Measurements from ENCODE around the gene GTF3C5. TPM values are rescaled to one million over a fixed set of nuclear protein-coding genes. Genes with fewer than 3 reads are reported as not detected.

GTF3C5 gene
- total and polyA plus RNA-seq, 2 of the 4 experiments (the other 2 are of a cell fraction), result 49.1 to 52.3 TPM

- H4K20me1 ChIP-seq (ENCODE audit: insufficient read depth, low read length), result no peaks in the 10 kb centered on the region
- H3K23ac ChIP-seq (ENCODE audit: low read depth, low read length), result no peak overlapping the region
- no peak overlapping the region for H4K8ac ChIP-seq (ENCODE audit: low read depth in 2 of 2, low read length in 2 of 2)
- no peak overlapping the region for H2AFZ ChIP-seq (replicated peaks; ENCODE audit: low read length, poor library complexity)
- no peaks in the 10 kb centered on the region for H3K4me1 ChIP-seq (ENCODE audit: control insufficient read depth, insufficient read depth, low read length)
- H2BK15ac ChIP-seq (ENCODE audit: low read depth, low read length), result no peak overlapping the region
- H3K4me2 ChIP-seq (ENCODE audit: low read depth, low read length), result no peak overlapping the region
- in situ Hi-C loops (cut with MboI; ENCODE audit: low sequenced_read_pairs) (no loop called here), dilution Hi-C loops (cut with HindIII; ENCODE audit: low sequenced_read_pairs, unreplicated experiment) (no loop called here), intact Hi-C loops (cut with micrococcal nuclease) (no loop called here)
- H3K4me3 ChIP-seq (ENCODE audit: insufficient read depth, low read depth, low read length), result no peak overlapping the region
- no peaks in the 10 kb centered on the region for H3K36me3 ChIP-seq (ENCODE audit: control insufficient read depth, insufficient read depth, low read length)
- no peak for ATAC-seq (ENCODE audit: low read depth)
- no peak overlapping the region for H2AK9ac ChIP-seq (replicated peaks; ENCODE audit: low read depth, low read length, poor library complexity)
- H2BK5ac ChIP-seq (ENCODE audit: low read depth, low read length, poor library complexity, severe bottlenecking), result no peak overlapping the region
- DNase-seq, result no peak
- H2BK20ac ChIP-seq (ENCODE audit: low read depth, low read length), result no peak overlapping the region
- CTCF ChIA-PET, result no interaction called here
- H3K9me3 ChIP-seq (ENCODE audit: control insufficient read depth, insufficient read depth, low read length), result no peaks in the 10 kb centered on the region; the same call in none of the 2 replicates
- H2AK5ac ChIP-seq (ENCODE audit: low read depth, low read length), result no peak overlapping the region
- BruUV-seq (replicated peaks), result no TSS peak
- no peak overlapping the region for H4K5ac ChIP-seq (ENCODE audit: low read depth, low read length)
- H4K91ac ChIP-seq (ENCODE audit: insufficient read depth, low read depth, low read length), result no peak overlapping the region
- H3K9ac ChIP-seq (ENCODE audit: low read depth, low read length), result no peak overlapping the region
- H2BK120ac ChIP-seq (ENCODE audit: low read depth, low read length), result no peak overlapping the region
- H3K4ac ChIP-seq (ENCODE audit: low read depth, low read length), result no peak overlapping the region
- H3K9me1 ChIP-seq (ENCODE audit: insufficient read depth, low read length), result no peaks in the 10 kb centered on the region
- POLR2A ChIA-PET (ENCODE audit: unreplicated experiment), result no interaction called here
- H3K56ac ChIP-seq (ENCODE audit: extremely low read depth, insufficient read depth, low read length), result no peak overlapping the region
- H3K79me1 ChIP-seq (ENCODE audit: low read depth in 1 of 2, low read length in 2 of 2), result no peaks in the 10 kb centered on the region
- no CpG with 5 or more reads among the region's 2 CpGs for WGBS, 2 experiments (ENCODE audit: extremely low coverage in 2 of 2, insufficient read length in 1 of 2)
- peaks cover 32% of the 10 kb centered on the region for H3K27me3 ChIP-seq (ENCODE audit: control insufficient read depth, insufficient read depth, low read length)
- H3K14ac ChIP-seq (replicated peaks; ENCODE audit: low read depth, low read length), result no peak overlapping the region
- H3K27ac ChIP-seq (ENCODE audit: insufficient read depth, low read length), result no peak overlapping the region
- no peak overlapping the region for H3K18ac ChIP-seq (ENCODE audit: low read depth, low read length)
- no peak for TF ChIP-seq SMC3 (IDR thresholded peaks at IDR 0.05; ENCODE audit: low read depth, low read length)
- TF ChIP-seq RFX5 (IDR thresholded peaks at IDR 0.05; ENCODE audit: low read depth, low read length), result no peak
- TF ChIP-seq ELK1 (IDR thresholded peaks at IDR 0.05; ENCODE audit: borderline replicate concordance, low read depth, low read length), result no peak
- TF ChIP-seq RCOR1 (IDR thresholded peaks at IDR 0.05; ENCODE audit: insufficient replicate concordance, low read length), result no peak
- no peak for TF ChIP-seq CHD1 (IDR thresholded peaks at IDR 0.05; ENCODE audit: low read depth, low read length)
- no peak for TF ChIP-seq RAD21 (IDR thresholded peaks at IDR 0.05; ENCODE audit: low read length)
- no peak for TF ChIP-seq MAFK (IDR thresholded peaks at IDR 0.05; ENCODE audit: low read depth, low read length)
- TF ChIP-seq MAZ (IDR thresholded peaks at IDR 0.05; ENCODE audit: borderline replicate concordance, low read depth, low read length), result no peak
- TF ChIP-seq USF2 (IDR thresholded peaks at IDR 0.05; ENCODE audit: low read depth, low read length), result no peak
- TF ChIP-seq CTCF (conservative IDR thresholded peaks at IDR 0.05; ENCODE audit: low read depth, low read length), result no peak
- no peak for TF ChIP-seq BHLHE40 (IDR thresholded peaks at IDR 0.05; ENCODE audit: low read depth, low read length)
These were observed 22.0 kb upstream of the GTF3C5 start for GRCh38 chr9:133008824-133009223.
